Stimulated activated CD4-positive, alpha-beta T cell treated with anti-CD3 and anti-CD28 coated beads, Interleukin-15, amount 100 ng/mL, for 24 hours (primary cell): ENCODE data around the gene NECTIN4.
"Not testable (repeated sequence)": the region's sequence is repeated elsewhere in the genome, so short reads cannot be mapped to it uniquely, and the experiment has no call there.

Source experiments
- DNase-seq: peaks from one replicate; pipeline ENCODE4 v3.0.0-alpha.2; 2020

Gene NECTIN4

DNA sequence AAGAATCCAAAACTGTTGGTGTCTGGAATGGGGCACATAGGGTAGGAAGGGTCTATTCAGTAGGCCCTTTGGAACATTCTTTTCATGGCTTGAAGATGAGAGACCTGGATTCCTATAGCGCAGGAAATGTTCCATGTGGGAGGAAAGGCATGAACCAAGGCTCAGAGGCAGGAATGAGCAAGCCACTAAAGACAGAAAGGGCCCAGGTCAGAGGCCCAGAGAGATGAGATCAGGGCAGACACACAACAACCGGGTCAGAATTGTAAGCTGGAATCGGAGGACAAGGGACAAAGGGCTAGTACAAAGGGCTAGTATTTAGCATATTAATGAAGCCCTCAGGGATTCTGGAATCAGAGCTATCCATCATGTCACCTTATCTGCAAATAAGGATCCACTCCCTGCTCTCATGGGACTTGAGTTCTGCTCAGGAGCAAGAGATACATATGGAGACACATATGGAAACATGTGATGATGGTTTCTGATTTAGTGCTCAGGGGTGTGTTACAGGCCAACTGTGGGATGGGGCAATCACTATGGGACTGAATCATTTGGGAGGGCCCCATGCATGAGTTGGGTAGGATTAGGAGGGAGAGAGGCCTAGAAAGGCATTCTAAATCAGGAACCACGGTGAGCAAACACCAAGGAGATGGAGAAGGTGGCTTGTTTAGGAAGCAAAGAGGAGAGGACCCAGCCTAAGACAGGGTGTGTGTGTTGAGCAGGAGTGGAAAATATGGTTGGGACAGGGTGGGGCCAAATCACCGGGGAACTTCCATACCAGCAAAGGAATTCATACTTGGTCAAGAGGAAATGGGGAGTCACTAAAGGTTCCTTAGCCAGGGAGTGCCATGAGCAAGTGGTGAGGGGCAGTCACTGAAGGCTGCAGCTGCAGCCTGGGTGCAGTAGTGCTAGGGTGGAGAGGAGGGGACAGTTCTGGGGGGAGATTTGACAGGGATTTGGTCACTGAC is 8.6 kb downstream of the NECTIN4 start:
- DNase-seq = no peak

DNA sequence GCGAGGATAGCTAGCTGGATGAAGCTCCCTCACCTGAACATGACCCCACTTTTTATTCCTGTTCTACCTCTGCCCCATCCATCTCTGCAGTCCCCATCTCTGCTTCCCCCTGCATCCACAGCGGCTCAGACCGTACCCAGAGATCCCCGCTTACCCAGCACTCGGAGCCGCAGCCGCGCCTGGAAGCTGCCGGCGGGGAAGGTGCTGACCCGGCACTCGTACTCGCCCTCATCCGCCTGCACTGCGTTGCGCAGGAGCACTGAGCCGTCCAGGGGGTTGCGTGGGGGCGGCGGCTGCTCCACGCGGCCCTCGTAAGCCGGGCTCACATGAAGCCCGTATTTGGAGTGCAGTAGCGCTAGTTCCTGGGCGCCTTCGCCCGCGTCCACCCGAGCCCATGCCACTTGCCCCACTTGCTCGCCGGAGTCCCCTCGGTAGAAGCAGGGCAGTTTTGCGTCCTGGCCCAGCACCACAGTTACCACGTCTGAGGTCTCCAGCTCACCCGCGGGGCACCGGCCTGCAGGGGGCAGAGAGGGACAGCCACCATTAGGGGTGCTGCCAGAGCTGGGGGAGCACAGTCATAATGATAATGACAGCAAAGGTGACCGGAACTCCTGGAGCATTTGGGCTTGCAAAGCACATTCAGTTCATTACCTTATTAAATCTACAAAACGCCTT is 9.8 kb downstream of the NECTIN4 start:
- DNase-seq = no peak

DNA sequence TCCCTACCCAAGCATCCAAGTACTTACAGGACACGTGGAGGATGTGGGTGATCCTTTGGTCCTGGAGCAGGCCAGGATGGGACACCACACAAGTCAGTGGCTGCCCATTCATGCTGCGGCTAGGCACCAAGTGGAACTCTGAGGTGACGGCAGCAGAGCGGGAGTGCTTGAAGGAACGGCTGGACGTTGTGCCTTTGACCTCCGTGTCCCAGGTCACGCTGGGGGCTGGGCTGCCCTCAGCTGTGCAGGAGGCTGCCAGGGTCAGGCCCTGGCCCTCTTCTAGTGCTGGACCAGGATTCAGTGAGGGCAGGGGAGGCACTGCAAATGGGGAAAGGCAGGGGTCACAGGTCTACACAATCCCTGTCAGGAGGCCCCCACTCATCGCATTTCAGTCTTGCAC is 11.9 kb downstream of the NECTIN4 start:
- DNase-seq = no peak

DNA sequence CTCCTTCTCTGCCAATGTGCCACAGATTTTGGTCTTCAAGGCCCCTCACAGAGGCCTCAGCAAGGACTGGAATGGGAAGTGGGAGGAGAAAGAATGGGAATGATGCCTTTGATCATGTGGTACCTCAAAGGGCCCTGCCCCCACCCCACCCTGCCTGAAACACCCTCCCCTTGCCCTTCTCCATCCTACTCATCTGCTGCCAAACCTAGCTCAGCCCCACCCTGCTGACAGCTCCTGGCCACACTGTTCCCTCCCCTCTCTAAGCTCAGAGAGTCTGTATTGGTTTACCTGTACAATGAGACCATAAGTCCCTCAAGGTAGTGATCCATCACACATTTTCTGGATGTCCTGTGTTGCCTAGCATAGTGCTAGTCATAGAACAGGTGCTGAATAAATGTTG is 12.9 kb downstream of the NECTIN4 start:
- no peak for DNase-seq

DNA sequence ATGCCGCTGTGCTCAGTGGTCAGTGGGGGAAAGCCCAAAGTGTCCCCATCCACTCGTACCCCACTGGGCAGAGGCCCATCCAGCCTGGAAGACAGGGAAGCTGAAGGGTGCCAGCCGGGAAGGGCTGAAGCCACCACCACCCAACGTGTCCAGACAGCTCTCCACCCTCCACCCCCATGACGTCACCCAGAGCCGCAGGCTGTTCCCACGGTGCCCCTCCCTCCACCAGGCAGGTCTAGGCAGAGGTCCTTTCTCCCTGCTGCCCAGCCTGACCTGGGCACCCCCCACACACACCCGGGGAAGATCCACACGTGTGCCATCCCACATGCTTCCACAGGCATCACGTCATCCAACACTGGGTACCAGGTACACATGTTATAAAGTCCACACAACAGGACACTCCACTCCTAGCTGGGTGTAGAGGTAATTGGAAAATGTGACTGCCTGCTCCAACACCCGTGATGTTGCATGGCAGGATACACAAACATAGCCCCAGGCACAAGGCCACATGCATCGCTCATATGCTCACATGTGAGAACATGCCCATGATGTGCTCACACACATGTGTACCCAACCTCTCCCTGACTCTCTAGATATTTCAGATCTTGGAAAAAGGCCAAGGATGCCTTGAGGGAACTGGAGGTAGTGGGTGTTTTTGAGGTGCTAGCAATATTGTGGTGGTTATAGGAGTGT is 14.5 kb downstream of the NECTIN4 start:
- DNase-seq = no peak

DNA sequence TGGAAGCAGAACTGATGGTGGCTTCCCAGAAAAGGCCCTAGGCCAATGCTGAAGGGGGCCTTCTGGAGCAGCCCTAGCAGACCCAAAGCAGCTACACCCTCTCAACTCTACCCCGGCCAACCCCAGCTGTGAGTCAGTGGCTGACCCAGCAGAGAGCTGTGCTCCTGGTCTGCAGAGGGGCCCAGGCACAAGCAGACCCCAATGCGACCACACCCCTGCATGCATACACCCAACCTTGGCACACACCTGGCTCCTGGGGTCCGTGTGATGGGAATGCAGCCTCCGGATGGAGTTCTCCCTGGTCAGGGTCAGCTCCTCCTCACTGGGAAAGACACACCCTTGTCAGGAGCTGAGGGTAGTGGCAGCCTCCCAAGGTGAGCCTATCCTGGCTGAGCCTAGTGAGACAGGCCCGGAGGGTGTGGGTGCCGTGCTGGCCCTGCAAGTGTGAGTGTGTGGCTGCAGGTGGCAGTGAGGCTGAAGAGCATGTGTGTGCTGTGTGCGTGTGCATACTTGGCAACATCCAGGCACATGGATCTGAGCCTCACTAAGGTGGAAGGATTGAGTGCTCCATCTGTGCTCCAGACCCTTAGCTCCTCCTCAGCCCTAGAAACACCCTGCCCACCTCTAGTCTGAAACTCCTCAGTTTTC is 15.8 kb downstream of the NECTIN4 start:
- no peak for DNase-seq

DNA sequence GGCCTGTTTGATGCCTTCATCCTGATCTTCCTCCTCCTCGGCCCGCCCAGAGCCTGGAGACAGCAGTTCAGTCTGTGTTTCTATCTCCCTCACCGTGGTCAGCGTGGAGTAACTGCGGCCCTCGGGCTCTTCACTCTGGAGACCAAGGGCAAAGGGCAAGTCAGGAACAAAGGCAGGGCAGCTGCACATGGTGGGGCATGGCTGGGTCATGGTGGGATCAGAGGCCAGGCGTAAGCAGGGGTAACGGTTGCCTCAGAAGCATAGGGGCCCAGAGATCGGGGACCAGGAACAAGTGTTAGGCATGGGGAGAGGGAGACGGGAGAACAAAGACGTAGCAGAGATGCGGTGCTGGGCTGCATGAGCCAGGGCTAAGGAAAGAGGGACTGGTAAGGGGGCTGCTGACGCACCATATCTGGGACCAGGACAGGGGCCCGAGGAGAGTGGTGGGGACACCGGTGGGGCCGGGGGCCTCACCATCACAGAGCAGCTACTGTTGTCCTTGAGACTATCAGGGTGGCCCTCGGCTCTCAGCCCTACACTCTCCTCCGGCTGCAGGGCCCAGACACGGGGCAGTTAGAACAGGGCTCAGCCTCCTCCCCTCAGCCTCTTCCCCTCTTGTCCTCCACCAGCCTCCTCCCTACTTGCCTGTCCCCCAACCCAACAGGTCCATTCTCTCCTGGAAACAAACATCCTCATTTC is 16.5 kb downstream of the NECTIN4 start:
- DNase-seq = no peak

DNA sequence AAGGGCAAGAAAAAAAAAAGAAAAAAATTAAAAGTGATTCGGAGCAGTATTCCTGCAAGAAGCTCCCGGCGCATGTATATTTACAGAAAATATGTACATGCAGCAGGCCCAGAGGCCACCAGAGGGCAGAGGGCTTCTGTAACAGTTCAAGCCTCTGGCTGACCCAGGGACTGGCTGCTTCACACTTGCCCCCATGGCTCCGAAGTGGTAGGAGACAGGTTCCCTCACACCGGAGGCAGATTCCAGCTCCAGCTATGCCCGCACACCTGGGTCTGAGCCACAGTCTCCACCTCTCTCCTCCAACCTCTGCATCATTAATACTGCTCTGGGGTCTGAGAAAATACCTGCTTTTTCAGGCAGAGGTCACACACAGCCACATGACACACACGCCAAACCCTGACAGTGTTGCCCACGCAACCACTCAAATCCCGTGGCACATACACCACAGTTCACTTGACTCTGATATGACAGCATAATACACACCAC is 17.4 kb downstream of the NECTIN4 start:
- DNase-seq = peak; percentile 64

DNA sequence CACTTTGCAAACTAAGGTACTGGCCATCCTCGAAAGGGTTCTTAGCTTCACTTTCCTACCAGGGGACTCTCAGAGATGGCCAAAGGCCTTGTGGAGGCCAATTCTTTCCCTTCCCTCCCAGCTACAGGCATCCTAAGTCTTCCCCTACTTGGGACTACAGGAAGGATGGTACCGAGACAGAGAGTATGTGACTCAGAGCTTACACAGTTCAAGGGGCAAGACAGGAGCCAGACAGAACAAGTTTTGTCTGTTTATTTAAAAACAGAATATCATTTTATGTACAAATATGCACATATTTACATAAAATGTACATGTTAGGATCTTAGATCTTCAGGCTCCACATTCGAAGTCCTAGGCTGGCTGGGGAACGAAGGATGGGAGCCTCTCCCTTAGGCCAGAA is 18.6 kb downstream of the NECTIN4 start:
- DNase-seq = no peak

DNA sequence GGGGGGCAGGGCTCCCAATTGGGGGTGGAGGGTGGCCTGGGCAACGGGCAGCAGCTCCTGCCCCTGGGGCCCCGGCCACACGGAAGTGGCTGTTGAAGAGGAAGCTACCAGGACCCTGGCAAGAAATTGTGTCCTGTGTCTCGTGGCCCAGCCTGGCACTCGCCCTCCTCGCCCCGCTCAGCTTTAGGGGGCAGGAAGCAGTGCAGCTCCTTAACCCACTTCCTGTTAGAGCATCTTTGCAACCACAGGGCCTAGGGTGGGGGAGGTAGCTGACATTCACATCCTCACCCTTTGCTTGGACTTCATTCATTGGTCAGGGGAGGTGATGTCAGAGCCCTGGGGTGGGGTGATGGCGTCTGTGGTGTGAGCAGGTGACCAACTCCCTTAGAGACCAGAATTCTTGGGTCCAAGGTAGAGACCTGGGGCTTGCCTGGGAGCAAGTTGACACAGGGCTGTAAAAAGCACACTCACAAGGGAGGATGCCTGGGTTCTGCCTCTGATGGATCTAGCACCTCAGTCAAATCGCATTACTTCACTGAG is 19.6 kb downstream of the NECTIN4 start, which contains the start of gene ARHGAP30:
Gene ARHGAP30 (minus strand): TSS at position 161 of the 540 bp plus-strand sequence. CDS start 267 bp downstream, outside the sequence.
- DNase-seq = peak; percentile 89

DNA sequence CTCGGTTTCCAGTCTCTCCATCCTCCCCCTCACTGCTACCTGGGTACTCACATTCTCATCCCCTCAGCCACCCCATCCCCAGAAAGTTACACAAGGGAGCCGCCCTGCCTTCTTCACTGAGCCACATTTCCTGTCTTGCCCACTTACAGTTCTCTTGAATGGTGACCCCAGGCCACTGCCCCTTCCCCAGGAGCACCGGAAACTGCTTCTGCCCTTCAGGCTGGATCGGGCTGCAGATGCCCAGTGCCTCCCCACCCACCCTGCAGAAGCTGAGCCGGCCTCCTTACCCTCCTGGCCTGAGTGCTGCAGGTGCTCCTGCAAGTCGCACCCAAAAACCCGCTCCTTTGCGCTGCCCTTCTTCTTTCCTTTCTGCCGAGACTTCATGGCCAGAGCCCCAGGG is 20.1 kb downstream of the NECTIN4 start:
- DNase-seq = no peak

DNA sequence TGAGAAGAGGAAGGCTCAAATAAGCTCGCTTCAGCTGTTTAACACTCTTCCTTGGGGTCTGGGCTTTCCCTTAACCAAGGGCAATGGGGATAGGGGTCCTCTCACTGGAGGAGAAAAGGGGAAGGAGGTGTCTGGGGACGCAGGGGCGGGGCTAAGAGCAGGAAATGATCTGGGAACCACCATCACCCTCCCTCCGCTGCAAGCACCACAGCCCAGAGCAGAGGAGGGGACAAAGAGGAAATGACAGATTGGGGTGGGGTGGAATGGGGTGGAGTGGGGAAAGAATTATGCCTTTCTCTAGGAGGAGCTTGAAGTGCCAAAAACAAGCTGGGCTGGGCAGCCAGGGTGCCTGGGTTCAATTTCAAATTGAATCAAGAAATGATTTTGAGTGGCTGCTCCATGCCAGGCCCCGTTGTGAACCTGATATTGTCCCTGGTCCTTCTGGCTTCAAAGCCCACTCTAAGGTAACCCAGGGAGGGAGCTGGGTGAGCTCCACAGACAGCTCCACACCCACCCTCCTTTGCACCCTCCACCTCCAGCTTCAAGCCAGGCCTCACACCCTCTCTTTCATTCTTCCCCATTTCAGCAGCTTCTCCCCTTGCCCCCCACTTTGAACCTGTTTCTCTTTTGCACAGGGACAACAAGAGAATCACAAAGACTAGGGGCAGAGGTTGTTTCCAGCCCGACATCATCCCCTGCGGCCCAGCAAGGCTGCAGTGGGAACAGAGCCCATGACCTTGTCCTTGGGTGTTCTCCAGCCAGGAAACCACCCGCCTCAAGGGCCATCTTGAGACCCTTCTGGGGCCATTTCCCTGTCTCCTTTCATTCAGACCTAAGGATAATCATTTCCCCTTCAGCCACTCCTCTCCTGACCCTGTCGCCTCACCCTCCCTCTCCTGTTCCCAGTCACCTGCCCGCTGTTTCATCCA is 20.8 kb downstream of the NECTIN4 start:
- DNase-seq = peak; percentile 90

DNA sequence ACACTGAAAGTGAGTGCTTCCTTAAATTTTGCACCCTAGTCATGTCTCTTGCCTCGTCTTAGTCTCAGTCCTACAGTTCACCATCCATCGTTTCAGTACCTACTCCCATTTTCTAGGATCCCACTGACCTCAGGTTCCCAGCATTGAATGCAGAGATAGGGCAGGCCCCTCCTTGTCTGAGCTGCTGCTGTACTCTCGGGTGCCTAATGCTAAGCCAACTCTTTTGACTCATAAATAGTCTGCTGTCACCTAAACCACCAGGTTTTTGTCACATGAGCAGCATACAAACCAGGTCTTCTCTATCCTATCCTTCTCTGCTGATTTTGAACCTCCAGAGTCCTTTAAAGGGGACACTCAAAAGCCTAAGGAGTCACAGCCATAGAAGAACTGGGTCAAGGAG is 22.7 kb downstream of the NECTIN4 start:
- DNase-seq = peak; percentile 28

DNA sequence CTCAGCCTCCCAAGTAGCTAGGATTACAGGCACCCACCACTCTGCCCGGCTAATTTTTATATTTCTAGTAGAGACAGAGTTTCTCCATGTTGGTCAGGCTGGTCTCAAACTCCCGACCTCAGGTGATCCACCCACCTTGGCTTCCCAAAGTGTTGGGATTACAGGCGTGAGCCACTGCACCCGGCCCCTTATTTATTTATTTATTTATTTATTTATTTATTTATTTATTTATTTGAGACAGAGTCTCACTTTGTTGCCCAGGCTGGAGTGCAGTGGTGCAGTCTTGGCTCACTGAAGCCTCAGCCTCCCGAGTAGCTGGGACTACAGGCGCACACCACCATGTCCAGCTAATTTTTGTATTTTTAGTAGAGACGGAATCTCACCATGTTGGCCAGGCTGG is 23.7 kb downstream of the NECTIN4 start:
- DNase-seq = not testable (repeated sequence)

DNA sequence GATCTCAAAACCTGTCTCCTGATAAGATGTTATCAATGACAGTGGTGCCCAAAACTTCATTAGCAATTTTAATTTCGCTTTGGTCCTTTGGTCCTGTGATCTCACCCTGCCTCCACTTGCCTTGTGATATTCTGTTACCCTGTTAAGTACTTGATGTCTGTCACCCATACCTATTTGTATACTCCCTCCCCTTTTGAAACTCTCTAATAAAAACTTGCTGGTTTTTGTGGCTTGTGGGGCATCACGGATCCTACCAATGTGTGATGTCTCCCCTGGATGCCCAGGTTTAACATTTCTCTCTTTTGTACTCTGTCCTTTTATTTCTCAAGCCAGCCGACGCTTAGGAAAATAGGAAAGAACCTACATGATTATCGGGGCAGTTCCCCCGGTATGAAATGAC is 25.4 kb downstream of the NECTIN4 start:
- DNase-seq = not testable (repeated sequence)

DNA sequence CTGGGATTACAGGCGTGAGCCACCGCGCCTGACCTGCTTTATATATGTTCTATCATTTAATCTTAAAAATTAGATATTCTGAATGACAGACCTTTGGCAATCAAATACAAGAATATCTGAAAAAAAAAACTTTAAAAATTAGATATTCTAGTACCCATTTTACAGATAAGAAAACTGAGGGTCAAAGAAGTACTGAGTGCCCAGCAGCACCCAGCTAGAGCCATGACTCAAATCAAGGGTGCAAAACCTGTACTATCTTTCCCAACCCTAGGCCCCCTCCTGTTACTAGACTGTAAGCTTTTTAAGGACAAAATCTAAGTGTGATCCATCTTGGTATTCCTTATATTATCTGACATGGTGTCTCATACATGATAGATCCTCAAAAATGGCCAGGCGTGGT is 27.9 kb downstream of the NECTIN4 start:
- no peak for DNase-seq

DNA sequence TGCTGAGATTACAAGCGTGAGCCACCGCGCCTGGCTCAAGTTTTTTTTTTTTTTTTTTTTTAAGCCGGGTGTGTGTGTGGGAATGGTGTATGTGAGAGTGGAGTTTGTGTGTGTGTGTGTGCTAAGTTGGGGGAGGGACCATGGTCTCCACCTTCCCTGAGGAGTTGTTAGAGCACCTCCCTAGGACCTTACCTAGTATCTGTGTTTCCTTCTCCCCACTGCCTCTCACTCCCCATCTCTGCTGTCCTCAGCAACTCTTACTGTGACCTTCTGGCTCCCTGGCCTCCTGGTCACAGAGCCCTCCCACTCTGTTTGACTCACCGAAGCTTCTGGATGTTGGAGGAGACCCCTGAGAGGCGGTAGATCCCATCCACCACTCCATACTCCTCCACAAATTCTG is 30.1 kb downstream of the NECTIN4 start:
- no peak for DNase-seq

DNA sequence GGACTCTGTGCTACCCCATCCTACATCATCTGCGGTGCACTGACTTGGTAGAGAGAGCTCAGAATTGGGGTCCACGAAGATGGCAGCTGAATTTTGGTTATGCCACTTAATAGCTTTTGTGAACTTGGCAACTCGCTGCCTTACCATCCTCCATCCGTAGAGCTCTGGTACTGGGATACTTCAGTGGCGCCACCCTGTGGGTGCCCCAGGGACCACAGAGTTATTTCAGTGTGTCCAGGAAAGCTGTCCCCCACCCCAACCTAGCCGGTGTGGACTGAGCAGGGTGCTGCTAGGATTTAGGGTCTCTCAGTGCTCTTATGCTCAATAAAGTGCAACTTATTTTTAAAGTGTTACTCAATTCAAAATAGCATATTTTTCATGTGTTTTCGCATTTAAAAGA is 34.6 kb downstream of the NECTIN4 start:
- no peak for DNase-seq

DNA sequence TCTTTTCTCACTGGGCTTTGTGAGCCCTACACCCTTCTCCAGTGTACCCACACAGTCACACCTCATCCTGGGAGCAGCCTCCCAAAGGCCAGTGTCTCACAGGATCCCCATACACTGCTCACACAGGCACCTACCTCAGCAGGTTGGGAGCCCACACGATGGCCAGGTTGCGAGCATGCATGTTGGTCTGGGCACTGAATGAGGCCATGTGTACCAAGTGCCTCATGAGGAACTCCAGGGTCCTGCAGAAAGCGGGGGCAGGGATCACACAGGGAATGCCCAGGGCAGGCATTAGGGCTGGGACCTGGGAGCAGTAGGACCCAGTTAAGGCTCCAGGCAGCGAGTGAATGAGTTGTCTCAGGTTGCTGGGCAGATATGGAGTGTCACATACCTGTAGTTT is 35.1 kb downstream of the NECTIN4 start:
- no peak for DNase-seq

DNA sequence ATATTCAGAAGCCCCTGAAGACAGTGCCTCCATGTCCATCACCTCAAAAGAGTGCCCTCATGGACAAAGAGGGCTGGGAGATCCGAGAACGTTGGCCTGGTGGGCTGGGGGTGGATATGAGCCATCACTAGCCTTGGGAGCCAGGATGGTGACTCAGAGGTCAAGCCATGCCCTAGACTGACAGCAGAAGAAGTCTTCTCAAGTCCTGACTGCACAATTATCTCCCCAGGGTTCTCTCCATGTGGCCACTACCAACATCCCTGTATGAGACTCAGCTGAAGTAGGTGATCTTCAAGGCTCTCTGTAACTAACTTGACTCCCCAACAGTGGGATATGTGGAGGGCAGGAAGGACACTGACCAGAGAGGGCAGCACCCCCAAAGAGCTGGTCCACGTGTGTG is 36.5 kb downstream of the NECTIN4 start:
- no peak for DNase-seq

DNA sequence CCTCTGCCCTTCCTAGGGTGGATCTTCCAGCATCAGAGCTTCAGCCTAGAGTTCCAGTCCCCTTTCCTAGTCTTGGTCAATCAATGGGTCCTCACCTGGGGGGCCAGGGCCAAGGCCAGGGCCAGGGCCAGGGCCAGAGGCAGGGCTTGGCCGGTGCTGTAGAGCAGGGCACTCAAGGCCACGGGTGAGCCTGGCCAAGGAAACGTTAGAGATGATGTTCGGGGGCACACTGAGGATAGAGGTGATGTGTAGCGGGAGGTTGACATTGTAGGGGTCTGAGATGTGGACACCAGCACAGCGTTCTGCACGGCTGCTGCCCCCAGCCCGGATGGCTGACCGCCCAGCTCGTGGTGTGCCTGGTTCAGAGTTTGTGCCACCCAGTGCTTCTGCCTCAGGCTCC is 38.1 kb downstream of the NECTIN4 start:
- DNase-seq = no peak
